Activated CD4-positive, alpha-beta T cell treated with anti-CD3 and anti-CD28 coated beads for 1 hour (primary cell): ENCODE data around the gene CTIF.

Source experiments
- DNase-seq: peaks from one replicate; pipeline ENCODE4 v3.0.0-alpha.2; 2020

CTIF gene

GRCh38 chr18:48736321-48737260, 197.8 kb downstream of the CTIF start:
- no peak for DNase-seq

GRCh38 chr18:48739266-48740067, 200.6 kb downstream of the CTIF start:
- DNase-seq, result no peak

- DNase-seq, result no peak
Measured at GRCh38 chr18:48740068-48740440, 201.2 kb downstream of the CTIF start.

GRCh38 chr18:48740851-48741485, 202.1 kb downstream of the CTIF start:
- DNase-seq, result no peak

- no peak for DNase-seq
Measured at GRCh38 chr18:48741866-48742265, 203.0 kb downstream of the CTIF start.

DNA sequence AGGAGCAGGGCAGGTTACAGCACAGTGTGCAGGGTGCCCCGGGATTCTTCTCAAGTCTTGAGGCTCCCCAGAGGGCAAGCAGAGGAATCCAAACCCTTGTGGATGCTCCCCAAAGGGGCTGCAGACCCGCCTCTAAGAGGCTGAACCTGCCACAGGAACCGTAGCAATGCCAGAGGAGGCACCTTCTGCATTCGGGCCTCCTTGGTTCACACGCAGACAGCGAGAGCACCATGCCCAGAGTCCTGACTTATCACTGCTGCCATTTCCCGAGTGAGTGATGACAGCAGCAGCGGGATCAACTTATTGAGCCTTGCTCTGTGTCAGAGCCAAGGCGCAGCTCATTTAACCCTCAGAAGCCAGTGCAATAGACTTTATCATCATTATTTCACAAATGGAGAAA, 203.5 kb downstream of the CTIF start:
- no peak for DNase-seq

GRCh38 chr18:48742706-48743475, 204.1 kb downstream of the CTIF start:
- DNase-seq, result no peak

DNA sequence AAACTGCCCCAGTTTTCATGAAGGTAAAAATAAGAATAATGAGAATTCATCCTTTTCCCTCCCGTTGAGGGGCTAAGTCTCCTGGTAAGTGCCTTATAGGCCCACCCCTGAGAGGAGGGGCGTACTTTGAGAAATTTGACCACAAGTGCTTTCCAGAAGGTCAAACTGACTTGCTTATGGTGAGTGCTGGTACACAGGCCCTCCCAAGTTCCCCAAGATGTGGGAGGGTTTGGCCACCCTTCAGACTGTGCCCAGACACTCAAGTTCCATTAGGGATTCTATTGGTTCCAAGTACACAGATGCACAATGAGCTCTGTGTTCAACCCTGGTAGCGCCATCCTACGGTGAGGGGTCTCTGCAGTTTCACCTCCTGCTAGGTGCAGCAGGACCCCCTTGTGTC, 205.1 kb downstream of the CTIF start:
- DNase-seq, result no peak

- no peak for DNase-seq
Measured at GRCh38 chr18:48745293-48745692, 206.5 kb downstream of the CTIF start.

DNA sequence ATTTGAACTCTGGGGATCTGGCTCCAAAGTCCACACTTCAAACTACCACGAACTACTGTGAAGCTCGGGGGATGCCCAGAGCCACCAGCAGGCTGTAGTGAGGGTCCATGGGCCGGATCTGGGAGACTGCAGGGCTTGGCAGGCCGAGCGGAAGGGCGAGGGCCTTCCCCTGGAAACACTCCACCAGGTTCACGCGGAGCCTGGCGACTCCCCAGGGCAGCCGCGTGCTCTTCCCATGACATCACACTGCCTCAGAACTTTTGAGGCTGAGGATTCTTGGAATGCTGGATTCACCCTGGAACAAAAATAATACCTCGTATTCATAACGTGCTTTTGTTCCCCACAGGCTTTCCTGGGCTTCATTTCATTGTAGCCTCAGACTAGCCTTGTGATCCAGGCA, 210.9 kb downstream of the CTIF start:
- no peak for DNase-seq

GRCh38 chr18:48750485-48751175, 211.8 kb downstream of the CTIF start:
- DNase-seq, result no peak

GRCh38 chr18:48751727-48752468, 213.1 kb downstream of the CTIF start:
- no peak for DNase-seq

DNA sequence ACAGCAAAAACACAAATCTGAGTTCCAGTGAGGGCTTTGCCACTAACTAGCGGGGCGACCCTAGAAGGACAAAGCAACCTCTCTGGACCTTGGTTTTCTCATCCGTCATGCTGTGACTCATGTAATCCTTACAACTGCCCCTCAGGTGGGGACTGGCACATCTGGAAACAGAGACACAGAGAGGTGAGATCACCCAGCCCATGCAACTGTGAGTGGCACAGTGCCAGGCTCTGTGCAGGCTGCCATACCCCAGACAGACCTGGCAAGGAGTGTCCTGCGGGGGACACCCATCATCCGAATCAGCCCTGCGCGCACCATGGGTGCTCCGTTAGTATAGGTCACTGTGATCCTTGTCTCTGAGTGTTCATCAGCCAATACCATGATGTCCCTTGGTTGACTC, 213.6 kb downstream of the CTIF start:
- DNase-seq, result no peak

DNA sequence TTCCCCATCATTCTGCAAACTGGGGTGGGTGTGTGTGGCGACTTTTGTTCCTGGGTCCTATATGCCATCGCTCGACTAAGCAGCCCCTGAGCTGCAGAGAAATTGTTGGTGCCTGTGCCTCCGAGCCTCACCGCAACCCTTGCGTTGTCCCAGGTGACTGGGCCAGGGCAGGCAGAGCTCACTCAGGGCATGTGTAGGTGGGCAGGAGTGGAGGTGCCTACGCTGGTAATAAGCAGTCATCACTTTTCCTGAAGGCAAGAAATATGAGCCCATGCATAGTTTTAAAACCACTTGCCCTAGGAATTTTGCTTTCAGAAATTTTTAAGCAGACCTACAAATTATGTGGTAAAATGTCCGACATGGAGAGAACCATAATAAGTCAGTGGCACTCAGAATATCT, 214.1 kb downstream of the CTIF start:
- DNase-seq, result no peak

DNA sequence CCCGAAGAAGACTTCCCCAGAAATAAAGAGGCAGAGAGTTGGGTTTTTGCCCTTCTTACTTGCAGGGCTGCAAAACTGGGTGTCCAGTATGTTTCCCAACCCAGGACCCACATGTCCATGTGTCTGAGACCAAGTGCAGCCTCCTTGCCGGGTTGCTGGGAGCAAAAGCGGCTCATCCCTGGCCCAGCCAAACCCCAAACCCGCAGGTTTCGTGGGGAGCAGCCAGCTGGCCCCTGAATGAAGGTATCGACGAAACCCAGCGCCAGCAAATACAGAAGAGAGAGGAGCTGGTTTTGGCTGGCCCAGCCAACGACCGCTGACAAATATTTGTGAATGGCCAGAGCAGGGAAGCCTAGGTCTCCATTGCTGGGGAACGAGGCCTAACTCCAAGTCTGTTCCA, 214.9 kb downstream of the CTIF start:
- DNase-seq, result no peak

GRCh38 chr18:48754559-48754958, 215.7 kb downstream of the CTIF start:
- DNase-seq, result no peak

DNA sequence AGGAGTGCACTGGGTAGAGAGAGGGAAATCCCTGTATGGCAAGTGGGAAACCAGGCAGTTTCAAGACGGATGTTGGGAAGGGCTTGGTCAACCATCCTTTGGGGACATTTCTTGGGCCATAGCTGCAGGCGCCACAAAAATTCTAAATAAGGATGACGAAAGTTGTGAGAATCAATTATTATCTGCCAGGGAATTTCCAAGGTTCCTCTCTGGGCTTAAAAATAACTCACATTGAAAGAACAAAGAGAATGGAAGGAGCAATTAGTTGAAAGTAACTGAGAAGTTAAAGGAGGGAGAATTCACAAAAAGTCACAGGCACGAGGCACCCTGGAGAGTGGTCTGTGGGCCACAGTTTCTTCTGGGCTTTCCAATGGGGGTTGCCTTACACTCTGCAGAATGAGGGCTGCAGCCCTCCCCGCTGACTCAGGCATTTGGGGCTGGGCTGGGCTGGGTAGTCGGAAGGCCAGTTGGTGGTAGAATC, 216.2 kb downstream of the CTIF start:
- DNase-seq, result no peak

- DNase-seq, result no peak
Measured at GRCh38 chr18:48756511-48757226, 217.8 kb downstream of the CTIF start.

- no peak for DNase-seq
Measured at GRCh38 chr18:48757367-48757766, 218.5 kb downstream of the CTIF start.

- DNase-seq, result no peak
Measured at GRCh38 chr18:48757906-48758305, 219.1 kb downstream of the CTIF start.

GRCh38 chr18:48761582-48761981, 222.8 kb downstream of the CTIF start:
- DNase-seq, result no peak
